Adrenal gland (tissue), 5 donors: ENCODE results near the gene FCRL2.

Source experiments
- POLR2A ChIP-seq, 2 donors: fragments of 450-650 bp; IDR thresholded peaks; one replicate each; pipeline ENCODE4 v1.6.1; 2017; ENCODE audit warnings: antibody characterized with exemption in 2 of 2, mild to moderate bottlenecking in 2 of 2, moderate library complexity in 1 of 2
- TF ChIP-seq, protein P1 (sequence below), 6 experiments: fragments of 450-650 bp in 4 of 6; fragments of 200-600 bp in 2 of 6; sonication (generic) in 1 of 6; IDR thresholded peaks; 1 replicate in 5 of 6; 2 replicates in 1 of 6; pipeline versions ENCODE4 v1.5.1 to v1.8.0; 2016 to 2021; ENCODE audit warnings: antibody characterized with exemption in 6 of 6, mild to moderate bottlenecking in 2 of 6, moderate library complexity in 1 of 6
- donor health status: DM: no; HTN: no; CAD: no.

- TF ChIP-seq, protein P1, sequence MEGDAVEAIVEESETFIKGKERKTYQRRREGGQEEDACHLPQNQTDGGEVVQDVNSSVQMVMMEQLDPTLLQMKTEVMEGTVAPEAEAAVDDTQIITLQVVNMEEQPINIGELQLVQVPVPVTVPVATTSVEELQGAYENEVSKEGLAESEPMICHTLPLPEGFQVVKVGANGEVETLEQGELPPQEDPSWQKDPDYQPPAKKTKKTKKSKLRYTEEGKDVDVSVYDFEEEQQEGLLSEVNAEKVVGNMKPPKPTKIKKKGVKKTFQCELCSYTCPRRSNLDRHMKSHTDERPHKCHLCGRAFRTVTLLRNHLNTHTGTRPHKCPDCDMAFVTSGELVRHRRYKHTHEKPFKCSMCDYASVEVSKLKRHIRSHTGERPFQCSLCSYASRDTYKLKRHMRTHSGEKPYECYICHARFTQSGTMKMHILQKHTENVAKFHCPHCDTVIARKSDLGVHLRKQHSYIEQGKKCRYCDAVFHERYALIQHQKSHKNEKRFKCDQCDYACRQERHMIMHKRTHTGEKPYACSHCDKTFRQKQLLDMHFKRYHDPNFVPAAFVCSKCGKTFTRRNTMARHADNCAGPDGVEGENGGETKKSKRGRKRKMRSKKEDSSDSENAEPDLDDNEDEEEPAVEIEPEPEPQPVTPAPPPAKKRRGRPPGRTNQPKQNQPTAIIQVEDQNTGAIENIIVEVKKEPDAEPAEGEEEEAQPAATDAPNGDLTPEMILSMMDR (IDR thresholded peaks at IDR 0.05): no peak
- TF ChIP-seq POLR2A (IDR thresholded peaks at IDR 0.05): no peak
Observed at GRCh38 chr1:157781048-157781447, 4.1 kb upstream of the FCRL2 start.
